ENCODE results near the gene UBE2R2.
"Not testable (repeated sequence)": the region's sequence is repeated elsewhere in the genome, so short reads cannot be mapped to it uniquely, and the experiment has no call there.

The UBE2R2 gene

GRCh38 chr9:33927694-33928093 lies 110.7 kb downstream of the UBE2R2 start:
- no peak for DNase-seq (ENCODE audit: low read depth in 2 of 2)

GRCh38 chr9:33931326-33931725 lies 114.4 kb downstream of the UBE2R2 start:
- DNase-seq (ENCODE audit: low read depth in 2 of 2): no peak

- no peak for DNase-seq (ENCODE audit: low read depth in 2 of 2)
Measured at GRCh38 chr9:33932078-33932807, 115.3 kb downstream of the UBE2R2 start.

- DNase-seq (ENCODE audit: low read depth in 2 of 2): no peak
Measured at GRCh38 chr9:33934188-33934878, 117.4 kb downstream of the UBE2R2 start.

GRCh38 chr9:33939924-33940874 lies 123.2 kb downstream of the UBE2R2 start:
- DNase-seq (ENCODE audit: low read depth in 2 of 2): no peak

- DNase-seq (ENCODE audit: low read depth in 2 of 2): no peak
Measured at GRCh38 chr9:33942471-33943083, 125.6 kb downstream of the UBE2R2 start.

GRCh38 chr9:33943389-33943788 lies 126.4 kb downstream of the UBE2R2 start:
- DNase-seq (ENCODE audit: low read depth in 2 of 2): no peak

- DNase-seq (ENCODE audit: low read depth in 2 of 2): no peak
Measured at GRCh38 chr9:33946779-33947535, 130.0 kb downstream of the UBE2R2 start.

- no peak for DNase-seq (ENCODE audit: low read depth in 2 of 2)
Measured at GRCh38 chr9:33950371-33950770, 133.4 kb downstream of the UBE2R2 start.

- DNase-seq (ENCODE audit: low read depth in 2 of 2): no peak
Measured at GRCh38 chr9:33952066-33952465, 135.1 kb downstream of the UBE2R2 start.

GRCh38 chr9:33956544-33956943 lies 139.6 kb downstream of the UBE2R2 start:
- DNase-seq (ENCODE audit: low read depth in 2 of 2): no peak

GRCh38 chr9:33959725-33960124 lies 142.8 kb downstream of the UBE2R2 start:
- no peak for DNase-seq (ENCODE audit: low read depth in 2 of 2)

- not testable (repeated sequence) for DNase-seq (ENCODE audit: low read depth in 2 of 2)
Measured at GRCh38 chr9:33962468-33962867, 145.5 kb downstream of the UBE2R2 start.

GRCh38 chr9:33964086-33964768 lies 147.3 kb downstream of the UBE2R2 start:
- no peak for DNase-seq (ENCODE audit: low read depth in 2 of 2)

All from stimulated activated CD4-positive, alpha-beta T cell treated with anti-CD3 and anti-CD28 coated beads, Interleukin-1b, Interleukin-23, amount 100 ng/mL, for 1 hour (primary cell).